Keratinocyte (primary cell): ENCODE data around the gene CCN2. TPM values are rescaled to one million over a fixed set of nuclear protein-coding genes. Genes with fewer than 3 reads are reported as not detected.
A peak's percentile ranks its signal among the peaks of the same experiment; 100 is the strongest.

Experiments
- DNase-seq: peaks from one replicate; pipeline ENCODE4 v3.0.0-alpha.2; 2011; ENCODE audit warnings: low read depth, missing footprints, low spot score
- FAIRE-seq: peaks from 2 replicates; lab custom pipeline; 2011; peaks lifted over from hg19 to GRCh38; lab: Jason Lieb, UNC
- H2AFZ ChIP-seq: 2 replicates; pipeline ENCODE4 v1.6.0; 2012; ENCODE audit warnings: low read length, control low read depth, inconsistent platforms; ENCODE audit not compliant: control insufficient read depth
- H3K27ac ChIP-seq: 2 replicates; pipeline ENCODE4 v1.5.1; 2011; ENCODE audit warnings: low read length; ENCODE audit not compliant: control insufficient read depth, insufficient read depth
- H3K27me3 ChIP-seq: 3 replicates; pipeline ENCODE4 v1.6.0; 2011; ENCODE audit warnings: low read length; ENCODE audit not compliant: control insufficient read depth, insufficient read depth; ENCODE audit errors: extremely low read depth
- H3K36me3 ChIP-seq, 2 experiments: 2 replicates in 1 of 2; 3 replicates in 1 of 2; pipeline ENCODE4 v1.5.1; 2011; ENCODE audit warnings: low read length in 2 of 2, mild to moderate bottlenecking in 1 of 2; ENCODE audit not compliant: control insufficient read depth in 2 of 2, insufficient read depth in 2 of 2; ENCODE audit errors: extremely low read depth in 1 of 2
- H3K4me1 ChIP-seq: 3 replicates; pipeline ENCODE4 v1.5.1; 2011; ENCODE audit warnings: low read length; ENCODE audit not compliant: control insufficient read depth, insufficient read depth; ENCODE audit errors: extremely low read depth
- H3K4me2 ChIP-seq: 3 replicates; pipeline ENCODE4 v1.6.0; 2011; ENCODE audit warnings: low read depth, low read length; ENCODE audit not compliant: control insufficient read depth, insufficient read depth; ENCODE audit errors: extremely low read depth
- H3K4me3 ChIP-seq, 3 experiments: fragments of 200-600 bp in 1 of 3; sonication (generic) in 1 of 3; 2 replicates in 2 of 3; 3 replicates in 1 of 3; pipeline ENCODE4 v1.5.1; 2011 to 2016; ENCODE audit warnings: low read length in 3 of 3, mild to moderate bottlenecking in 3 of 3, control low read depth in 2 of 3, inconsistent platforms in 1 of 3, low read depth in 1 of 3, mixed read lengths in 1 of 3, mixed run types in 1 of 3, moderate library complexity in 1 of 3; ENCODE audit not compliant: control insufficient read depth in 2 of 3, insufficient read depth in 2 of 3; ENCODE audit errors: extremely low read depth in 1 of 3
- H3K79me2 ChIP-seq: 2 replicates; pipeline ENCODE4 v1.6.0; 2012; ENCODE audit warnings: low read length; ENCODE audit not compliant: control insufficient read depth, insufficient read depth
- H3K9ac ChIP-seq: 3 replicates; pipeline ENCODE4 v1.6.0; 2011; ENCODE audit warnings: low read length; ENCODE audit not compliant: control insufficient read depth, insufficient read depth; ENCODE audit errors: extremely low read depth
- H3K9me1 ChIP-seq: 3 replicates; pipeline ENCODE4 v1.6.0; 2011; ENCODE audit warnings: low read length; ENCODE audit not compliant: control insufficient read depth, insufficient read depth; ENCODE audit errors: extremely low read depth
- H3K9me3 ChIP-seq: 2 replicates; pipeline ENCODE4 v1.5.1; 2012; ENCODE audit warnings: low read depth, low read length; ENCODE audit not compliant: control insufficient read depth
- H4K20me1 ChIP-seq: 3 replicates; pipeline ENCODE4 v1.6.0; 2011; ENCODE audit warnings: low read length; ENCODE audit not compliant: control insufficient read depth, insufficient read depth; ENCODE audit errors: extremely low read depth
- EZH2 ChIP-seq: IDR thresholded peaks from one replicate; pipeline ENCODE4 v1.6.1; 2012; ENCODE audit warnings: inconsistent platforms, mild to moderate bottlenecking, low read length, moderate library complexity
- dilution Hi-C: fragments of 300-500 bp; cut with MboI; formaldehyde crosslinking; loops from one replicate; pipeline ENCODE4 v1.7.0; 2020; ENCODE audit warnings: low sequenced_read_pairs; ENCODE audit not compliant: extremely low pct_ligation_motif_present
- polyA minus RNA-seq, 3 experiments: library from RNA; depleted of rRNA, polyadenylated mRNA; stranded (reverse); fragments of >200 nt; gene quantifications; 1 replicate in 1 of 3; 2 replicates in 1 of 3; 3 replicates in 1 of 3; pipeline ENCODE4 v1.2.3, GENCODE V29; 2011
- polyA plus RNA-seq, 5 experiments: library from polyadenylated mRNA; depleted of rRNA in 3 of 5; stranded (reverse) in 3 of 5; stranded (forward) in 1 of 5; unstranded in 1 of 5; fragments of >200 nt; gene quantifications; 1 replicate in 1 of 5; 2 replicates in 3 of 5; 3 replicates in 1 of 5; pipeline versions ENCODE4 v1.2.1 to v1.2.3, GENCODE V29; 2011 to 2012; ENCODE audit warnings: missing spikeins in 2 of 5, low read depth in 1 of 5, low replicate concordance in 1 of 5
- TF ChIP-seq, protein P1 (sequence below), 3 experiments: IDR thresholded peaks in 1 of 3; conservative IDR thresholded peaks in 1 of 3; optimal IDR thresholded peaks in 1 of 3; 2 replicates in 2 of 3; 3 replicates in 1 of 3; pipeline versions ENCODE3 to v1.5.1; 2011; ENCODE audit warnings: low read length in 3 of 3, mild to moderate bottlenecking in 3 of 3, moderate library complexity in 2 of 3, control low read depth in 1 of 3, inconsistent platforms in 1 of 3; ENCODE audit not compliant: insufficient read depth in 2 of 3; ENCODE audit errors: extremely low read depth in 1 of 3

Gene CCN2, protein sequence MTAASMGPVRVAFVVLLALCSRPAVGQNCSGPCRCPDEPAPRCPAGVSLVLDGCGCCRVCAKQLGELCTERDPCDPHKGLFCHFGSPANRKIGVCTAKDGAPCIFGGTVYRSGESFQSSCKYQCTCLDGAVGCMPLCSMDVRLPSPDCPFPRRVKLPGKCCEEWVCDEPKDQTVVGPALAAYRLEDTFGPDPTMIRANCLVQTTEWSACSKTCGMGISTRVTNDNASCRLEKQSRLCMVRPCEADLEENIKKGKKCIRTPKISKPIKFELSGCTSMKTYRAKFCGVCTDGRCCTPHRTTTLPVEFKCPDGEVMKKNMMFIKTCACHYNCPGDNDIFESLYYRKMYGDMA
- polyA plus RNA-seq (41.4 to 108 TPM (median 78.2 TPM) in 3 replicates), polyA minus RNA-seq (14.0 to 65.9 TPM (median 31.1 TPM) in 3 replicates)
- 18.2 TPM for polyA plus RNA-seq (2011; ENCODE audit: low read depth)
- 34.1 and 43.9 TPM in 2 replicates for polyA plus RNA-seq (2011; cell fraction: cytosol; rRNA removed)
- polyA plus RNA-seq (2011; cell fraction: nucleus; rRNA removed), result 221 and 225 TPM in 2 replicates
- polyA plus RNA-seq (2012; ENCODE audit: low replicate concordance), result 27.5 and 97.8 TPM in 2 replicates
- 33.4 TPM for polyA minus RNA-seq (2011; cell fraction: cytosol; rRNA and poly(A)+ RNA removed)
- polyA minus RNA-seq (2011; cell fraction: nucleus; rRNA and poly(A)+ RNA removed), result 72.1 and 113 TPM in 2 replicates

- DNase-seq, result peak; percentile 89
- FAIRE-seq, result peak; percentile 80
- Histone ChIP-seq H3K4me1 (peaks cover 45% of the 10 kb centered on the region), H3K4me3 (peak within 1 kb of the TSS; percentile 56 to 87 (median 83)), H3K27ac (peak within 1 kb of the TSS; percentile 24), H3K9me1 (no peaks in the 10 kb centered on the region), H3K79me2 (peaks cover 4% of the 10 kb centered on the region), H3K36me3 (peaks cover 3 to 9% of the 10 kb centered on the region in 2 experiments), H3K9ac (peak within 1 kb of the TSS; percentile 70), H3K4me2 (peak within 1 kb of the TSS; percentile 88), H3K27me3 (no peaks in the 10 kb centered on the region), H4K20me1 (no peaks in the 10 kb centered on the region), H2AFZ (peak within 1 kb of the TSS; percentile 19), H3K9me3 (no peaks in the 10 kb centered on the region)
- TF ChIP-seq, protein P1, sequence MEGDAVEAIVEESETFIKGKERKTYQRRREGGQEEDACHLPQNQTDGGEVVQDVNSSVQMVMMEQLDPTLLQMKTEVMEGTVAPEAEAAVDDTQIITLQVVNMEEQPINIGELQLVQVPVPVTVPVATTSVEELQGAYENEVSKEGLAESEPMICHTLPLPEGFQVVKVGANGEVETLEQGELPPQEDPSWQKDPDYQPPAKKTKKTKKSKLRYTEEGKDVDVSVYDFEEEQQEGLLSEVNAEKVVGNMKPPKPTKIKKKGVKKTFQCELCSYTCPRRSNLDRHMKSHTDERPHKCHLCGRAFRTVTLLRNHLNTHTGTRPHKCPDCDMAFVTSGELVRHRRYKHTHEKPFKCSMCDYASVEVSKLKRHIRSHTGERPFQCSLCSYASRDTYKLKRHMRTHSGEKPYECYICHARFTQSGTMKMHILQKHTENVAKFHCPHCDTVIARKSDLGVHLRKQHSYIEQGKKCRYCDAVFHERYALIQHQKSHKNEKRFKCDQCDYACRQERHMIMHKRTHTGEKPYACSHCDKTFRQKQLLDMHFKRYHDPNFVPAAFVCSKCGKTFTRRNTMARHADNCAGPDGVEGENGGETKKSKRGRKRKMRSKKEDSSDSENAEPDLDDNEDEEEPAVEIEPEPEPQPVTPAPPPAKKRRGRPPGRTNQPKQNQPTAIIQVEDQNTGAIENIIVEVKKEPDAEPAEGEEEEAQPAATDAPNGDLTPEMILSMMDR (optimal IDR thresholded peaks at IDR 0.05 in 1 of 3, IDR thresholded peaks at IDR 0.05 in 1 of 3, conservative IDR thresholded peaks at IDR 0.05 in 1 of 3; ENCODE audit: extremely low read depth in 1 of 3, insufficient read depth in 2 of 3, low read length in 3 of 3), result no peak
- no peak for TF ChIP-seq EZH2
- dilution Hi-C loops, result no loop called here
These were observed at the start of gene CCN2 for GRCh38 chr6:131950767-131951575. CCN2 (minus strand) TSS chr6:131951372; CDS start chr6:131951172, 200 bp downstream.

DNA sequence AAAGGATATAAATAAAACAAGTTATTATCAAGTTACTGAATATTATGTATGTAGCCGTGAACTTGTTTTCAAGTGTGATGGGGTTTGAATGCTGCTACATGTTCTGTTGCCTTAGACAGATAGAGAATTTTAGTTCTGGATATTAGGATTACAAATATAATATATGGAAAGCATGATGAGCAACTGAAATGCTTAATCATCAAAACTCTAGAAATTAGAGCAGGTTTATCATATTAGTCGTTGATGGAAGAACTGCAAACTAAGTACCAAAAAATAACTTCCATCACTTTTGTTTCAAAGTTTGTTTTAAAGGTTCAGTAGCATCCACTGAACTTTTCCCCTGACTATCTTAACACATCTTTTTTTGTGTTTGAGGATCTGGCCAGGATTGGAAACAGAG, 49.1 kb upstream of the CCN2 start:
- H4K20me1 ChIP-seq, result no peaks in the 10 kb centered on the region
- TF ChIP-seq, protein P1 (optimal IDR thresholded peaks at IDR 0.05 in 1 of 3, IDR thresholded peaks at IDR 0.05 in 1 of 3, conservative IDR thresholded peaks at IDR 0.05 in 1 of 3; ENCODE audit: extremely low read depth in 1 of 3, insufficient read depth in 2 of 3, low read length in 3 of 3), result no peak
- TF ChIP-seq EZH2, result no peak
- H3K9me1 ChIP-seq, result no peaks in the 10 kb centered on the region
- no peak overlapping the region for H3K9ac ChIP-seq
- H3K4me3 ChIP-seq, result no peak overlapping the region
- dilution Hi-C loops, result no loop called here
- H3K4me1 ChIP-seq, result peaks cover 7% of the 10 kb centered on the region
- no peaks in the 10 kb centered on the region for H3K79me2 ChIP-seq
- H3K27me3 ChIP-seq, result no peaks in the 10 kb centered on the region
- FAIRE-seq, result no peak
- no peak overlapping the region for H2AFZ ChIP-seq
- H3K27ac ChIP-seq, result no peak overlapping the region
- DNase-seq, result no peak
- no peak overlapping the region for H3K4me2 ChIP-seq
- no peaks in the 10 kb centered on the region for H3K36me3 ChIP-seq
- H3K9me3 ChIP-seq, result peaks cover 13% of the 10 kb centered on the region
